Peyer's patch (tissue), 4 donors: ENCODE measurements around the gene UBE2E1.
"Not testable (repeated sequence)": the region's sequence is repeated elsewhere in the genome, so short reads cannot be mapped to it uniquely, and the experiment has no call there.

ENCODE experiments used
- CTCF ChIP-seq, 6 experiments: fragments of 450-650 bp in 4 of 6; fragments of 200-600 bp in 2 of 6; sonication (generic) in 1 of 6; IDR thresholded peaks; one replicate each; pipeline ENCODE4 v1.5.1; 2017 to 2019; ENCODE audit warnings: antibody characterized with exemption in 6 of 6, mild to moderate bottlenecking in 3 of 6, moderate library complexity in 1 of 6
- POLR2A ChIP-seq, 2 donors: fragments of 450-650 bp; IDR thresholded peaks; one replicate each; pipeline ENCODE4 v1.5.1; 2017; ENCODE audit warnings: antibody characterized with exemption in 2 of 2, mild to moderate bottlenecking in 2 of 2, moderate library complexity in 2 of 2

DNA sequence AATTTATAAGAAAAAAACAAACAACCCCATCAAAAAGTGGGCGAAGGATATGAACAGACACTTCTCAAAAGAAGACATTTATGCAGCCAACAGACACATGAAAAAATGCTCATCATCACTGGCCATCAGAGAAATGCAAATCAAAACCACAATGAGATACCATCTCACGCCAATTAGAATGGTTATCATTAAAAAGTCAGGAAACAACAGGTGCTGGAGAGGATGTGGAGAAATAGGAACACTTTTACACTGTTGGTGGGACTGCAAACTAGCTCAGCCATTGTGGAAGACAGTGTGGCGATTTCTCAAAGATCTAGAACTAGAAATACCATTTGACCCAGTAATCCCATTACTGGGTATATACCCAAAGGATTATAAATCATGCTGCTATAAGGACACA lies 106.6 kb downstream of the UBE2E1 start:
- not testable (repeated sequence) for TF ChIP-seq POLR2A, CTCF (IDR thresholded peaks at IDR 0.05)
